Esophagus squamous epithelium (tissue), 4 donors: ENCODE results near the gene TTC16.

Source experiments
- POLR2A ChIP-seq, 4 donors: fragments of 450-650 bp; IDR thresholded peaks; one replicate each; pipeline ENCODE4 v1.6.1; 2017; ENCODE audit warnings: antibody characterized with exemption in 4 of 4, mild to moderate bottlenecking in 4 of 4, moderate library complexity in 3 of 4
- TF ChIP-seq, protein P1 (sequence below), 6 experiments: fragments of 450-650 bp in 4 of 6; fragments of 200-600 bp in 2 of 6; sonication (generic) in 2 of 6; IDR thresholded peaks; one replicate each; pipeline ENCODE4 v1.5.1; 2016 to 2019; ENCODE audit warnings: antibody characterized with exemption in 6 of 6, mild to moderate bottlenecking in 4 of 6, moderate library complexity in 4 of 6

DNA sequence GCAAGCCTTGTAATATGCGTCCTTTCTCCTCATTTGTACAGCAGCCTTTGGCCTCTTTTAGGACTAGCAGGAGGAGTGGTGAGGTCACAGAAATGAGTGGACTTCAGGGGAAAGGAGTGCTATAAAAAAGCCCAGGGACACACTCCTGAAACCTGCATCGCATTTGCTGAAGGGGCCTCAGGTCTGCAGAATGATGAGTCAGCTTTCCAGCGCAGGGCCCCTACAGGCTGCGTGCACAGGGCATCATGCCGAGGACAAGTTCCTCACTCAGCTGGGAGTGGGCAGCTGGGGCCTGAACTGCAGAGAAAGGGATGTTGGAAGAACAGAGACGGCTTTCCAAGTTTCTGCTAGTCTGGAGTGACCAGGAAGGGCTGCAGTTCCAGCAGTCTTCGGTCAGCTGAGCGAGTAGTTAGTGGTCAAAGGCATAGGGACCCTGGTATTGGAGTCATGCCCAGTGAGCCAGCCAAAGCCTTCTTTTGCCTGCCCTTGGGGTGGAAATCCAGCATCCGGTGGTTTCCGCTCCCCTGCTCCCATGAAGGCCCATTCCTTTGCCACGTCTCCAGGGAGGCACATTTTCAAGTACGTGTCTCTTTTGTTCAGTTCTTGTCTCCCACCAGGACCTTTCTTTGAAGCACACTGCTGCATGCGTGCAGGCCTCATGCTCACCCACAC lies 26.4 kb upstream of the TTC16 start:
- TF ChIP-seq, protein P1, sequence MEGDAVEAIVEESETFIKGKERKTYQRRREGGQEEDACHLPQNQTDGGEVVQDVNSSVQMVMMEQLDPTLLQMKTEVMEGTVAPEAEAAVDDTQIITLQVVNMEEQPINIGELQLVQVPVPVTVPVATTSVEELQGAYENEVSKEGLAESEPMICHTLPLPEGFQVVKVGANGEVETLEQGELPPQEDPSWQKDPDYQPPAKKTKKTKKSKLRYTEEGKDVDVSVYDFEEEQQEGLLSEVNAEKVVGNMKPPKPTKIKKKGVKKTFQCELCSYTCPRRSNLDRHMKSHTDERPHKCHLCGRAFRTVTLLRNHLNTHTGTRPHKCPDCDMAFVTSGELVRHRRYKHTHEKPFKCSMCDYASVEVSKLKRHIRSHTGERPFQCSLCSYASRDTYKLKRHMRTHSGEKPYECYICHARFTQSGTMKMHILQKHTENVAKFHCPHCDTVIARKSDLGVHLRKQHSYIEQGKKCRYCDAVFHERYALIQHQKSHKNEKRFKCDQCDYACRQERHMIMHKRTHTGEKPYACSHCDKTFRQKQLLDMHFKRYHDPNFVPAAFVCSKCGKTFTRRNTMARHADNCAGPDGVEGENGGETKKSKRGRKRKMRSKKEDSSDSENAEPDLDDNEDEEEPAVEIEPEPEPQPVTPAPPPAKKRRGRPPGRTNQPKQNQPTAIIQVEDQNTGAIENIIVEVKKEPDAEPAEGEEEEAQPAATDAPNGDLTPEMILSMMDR (IDR thresholded peaks at IDR 0.05): no peak
- no peak for TF ChIP-seq POLR2A (IDR thresholded peaks at IDR 0.05)
